Testis (tissue), 3 donors: ENCODE measurements around the gene NPPC. TPM values are rescaled to one million over a fixed set of nuclear protein-coding genes. Genes with fewer than 3 reads are reported as not detected.

Source experiments
- DNase-seq: peaks from one replicate; pipeline ENCODE4 v3.0.0-alpha.2; 2019
- H3K27ac ChIP-seq, 2 donors: fragments of 200-600 bp; sonication (generic); one replicate each; pipeline ENCODE4 v1.5.1; 2019
- H3K27me3 ChIP-seq: fragments of 200-600 bp; sonication (generic); one replicate; pipeline ENCODE4 v1.5.1; 2019
- H3K36me3 ChIP-seq: fragments of 200-600 bp; sonication (generic); one replicate; pipeline ENCODE4 v1.5.1; 2017; ENCODE audit warnings: low read depth; ENCODE audit errors: missing control alignments
- H3K4me1 ChIP-seq: fragments of 200-600 bp; sonication (generic); one replicate; pipeline ENCODE4 v1.5.1; 2019
- H3K4me3 ChIP-seq, 2 donors: fragments of 200-600 bp; sonication (generic); one replicate each; pipeline ENCODE4 v1.5.1; 2017 to 2019
- H3K9me3 ChIP-seq: fragments of 200-600 bp; sonication (generic); one replicate; pipeline ENCODE4 v1.5.1; 2017
- POLR2A ChIP-seq: fragments of 450-650 bp; IDR thresholded peaks from one replicate; pipeline ENCODE4 v1.6.1; 2017; ENCODE audit warnings: antibody characterized with exemption, mild to moderate bottlenecking, moderate library complexity
- WGBS, 2 donors: methylation state at CpG; one replicate each; pipeline ENCODE4 v1.1.5; 2018; 5-methylcytosine and 5-hydroxymethylcytosine counted together
- intact Hi-C: fragments of 100-400 bp; cut with DNase I; formaldehyde crosslinking; loops from one replicate; pipeline ENCODE4 v1.15.1; 2023; ENCODE audit warnings: low total_unique reads
- polyA plus RNA-seq: library from polyadenylated mRNA; stranded (reverse); fragments of 350-450 nt; fragmentation: Illumina TruSeq; extraction: RNeasy Lipid Tissue Mini Kit (QIAGEN cat#74804); gene quantifications from one replicate; pipeline ENCODE4 v1.2.3, GENCODE V29; 2014; ENCODE audit warnings: low read depth, low replicate concordance; ENCODE audit not compliant: insufficient read depth
- total RNA-seq, 2 donors: library from RNA; depleted of rRNA; stranded (reverse); fragments of >200 nt; gene quantifications; one replicate each; pipeline ENCODE4 v1.2.3, GENCODE V29; 2016
- TF ChIP-seq, protein P1 (sequence below), 3 experiments: fragments of 450-650 bp in 2 of 3; fragments of 200-600 bp in 1 of 3; sonication (generic) in 1 of 3; IDR thresholded peaks; one replicate each; pipeline ENCODE4 v1.5.1; 2016 to 2019; ENCODE audit warnings: antibody characterized with exemption in 3 of 3, mild to moderate bottlenecking in 2 of 3, moderate library complexity in 1 of 3

Gene NPPC
- total and polyA plus RNA-seq, 3 donors from 2014 or later: 0.78 TPM; not detected in 2

- no peak overlapping the region for H3K27ac ChIP-seq
- no peaks in the 10 kb centered on the region for H3K36me3 ChIP-seq
- WGBS, 2 donors: 85 to 95% methylated on average over 3 of the region's 3 CpGs
- H3K4me3 ChIP-seq: no peak overlapping the region
- no peak for DNase-seq
- H3K9me3 ChIP-seq: no peaks in the 10 kb centered on the region
- peaks cover 14% of the 10 kb centered on the region for H3K4me1 ChIP-seq
- H3K27me3 ChIP-seq: no peaks in the 10 kb centered on the region
- intact Hi-C loops: no loop called here
- TF ChIP-seq, protein P1, sequence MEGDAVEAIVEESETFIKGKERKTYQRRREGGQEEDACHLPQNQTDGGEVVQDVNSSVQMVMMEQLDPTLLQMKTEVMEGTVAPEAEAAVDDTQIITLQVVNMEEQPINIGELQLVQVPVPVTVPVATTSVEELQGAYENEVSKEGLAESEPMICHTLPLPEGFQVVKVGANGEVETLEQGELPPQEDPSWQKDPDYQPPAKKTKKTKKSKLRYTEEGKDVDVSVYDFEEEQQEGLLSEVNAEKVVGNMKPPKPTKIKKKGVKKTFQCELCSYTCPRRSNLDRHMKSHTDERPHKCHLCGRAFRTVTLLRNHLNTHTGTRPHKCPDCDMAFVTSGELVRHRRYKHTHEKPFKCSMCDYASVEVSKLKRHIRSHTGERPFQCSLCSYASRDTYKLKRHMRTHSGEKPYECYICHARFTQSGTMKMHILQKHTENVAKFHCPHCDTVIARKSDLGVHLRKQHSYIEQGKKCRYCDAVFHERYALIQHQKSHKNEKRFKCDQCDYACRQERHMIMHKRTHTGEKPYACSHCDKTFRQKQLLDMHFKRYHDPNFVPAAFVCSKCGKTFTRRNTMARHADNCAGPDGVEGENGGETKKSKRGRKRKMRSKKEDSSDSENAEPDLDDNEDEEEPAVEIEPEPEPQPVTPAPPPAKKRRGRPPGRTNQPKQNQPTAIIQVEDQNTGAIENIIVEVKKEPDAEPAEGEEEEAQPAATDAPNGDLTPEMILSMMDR (IDR thresholded peaks at IDR 0.05): no peak
- no peak for TF ChIP-seq POLR2A
Observed at GRCh38 chr2:231923010-231923344, 3.2 kb downstream of the NPPC start.

GRCh38 chr2:231922311-231923009 lies 3.7 kb downstream of the NPPC start:
- TF ChIP-seq, protein P1 (IDR thresholded peaks at IDR 0.05): no peak
- no peak for TF ChIP-seq POLR2A
- WGBS, 2 donors: 88 to 93% methylated on average over 11 to 15 of the region's 15 CpGs
- no peaks in the 10 kb centered on the region for H3K36me3 ChIP-seq
- no peak for DNase-seq
- H3K27me3 ChIP-seq: no peaks in the 10 kb centered on the region
- peaks cover 14% of the 10 kb centered on the region for H3K4me1 ChIP-seq
- no peaks in the 10 kb centered on the region for H3K9me3 ChIP-seq
- intact Hi-C loops: no loop called here
- H3K27ac ChIP-seq: no peak overlapping the region
- H3K4me3 ChIP-seq: no peak overlapping the region

- TF ChIP-seq POLR2A: no peak
- TF ChIP-seq, protein P1 (IDR thresholded peaks at IDR 0.05): no peak
- peaks cover under 1% of the 10 kb centered on the region for H3K4me1 ChIP-seq
- no peaks in the 10 kb centered on the region for H3K36me3 ChIP-seq
- no peaks in the 10 kb centered on the region for H3K9me3 ChIP-seq
- DNase-seq: no peak
- H3K4me3 ChIP-seq: no peak overlapping the region
- intact Hi-C loops: no loop called here
- WGBS, 2 donors: 77 to 79% methylated on average over 5 of the region's 5 CpGs
- H3K27me3 ChIP-seq: no peaks in the 10 kb centered on the region
- no peak overlapping the region for H3K27ac ChIP-seq
Observed at GRCh38 chr2:231920795-231921194, 5.4 kb downstream of the NPPC start.

DNA sequence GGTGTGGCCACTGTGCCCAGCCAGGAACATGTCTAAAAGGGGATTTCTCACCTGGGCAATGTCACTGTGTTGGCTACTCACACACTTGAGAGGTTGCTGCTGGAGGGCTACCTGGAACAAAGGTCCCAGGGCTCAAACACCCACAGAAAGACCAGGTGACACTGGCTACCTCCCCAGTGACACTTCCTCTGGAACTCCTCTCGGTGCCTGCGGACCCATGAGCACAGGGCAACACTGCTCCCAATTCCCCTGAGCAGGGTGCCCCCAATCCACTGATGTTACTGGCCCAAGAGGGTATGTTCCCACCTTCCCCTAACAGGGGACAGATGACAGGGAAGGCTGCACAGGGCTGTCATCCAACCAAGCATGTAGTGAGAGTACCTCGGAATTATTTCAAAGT lies 5.8 kb downstream of the NPPC start:
- TF ChIP-seq POLR2A: no peak
- TF ChIP-seq, protein P1 (IDR thresholded peaks at IDR 0.05): no peak
- no peak for DNase-seq
- no peaks in the 10 kb centered on the region for H3K36me3 ChIP-seq
- no peak overlapping the region for H3K4me3 ChIP-seq
- intact Hi-C loops: no loop called here
- 84 to 90% methylated on average over 3 of the region's 3 CpGs for whole genome bisulfite sequencing, 2 donors
- no peaks in the 10 kb centered on the region for H3K9me3 ChIP-seq
- H3K27ac ChIP-seq: no peak overlapping the region
- no peaks in the 10 kb centered on the region for H3K27me3 ChIP-seq
- no peaks in the 10 kb centered on the region for H3K4me1 ChIP-seq

GRCh38 chr2:231919341-231920035 lies 6.7 kb downstream of the NPPC start:
- TF ChIP-seq POLR2A: no peak
- TF ChIP-seq, protein P1 (IDR thresholded peaks at IDR 0.05): no peak
- no peaks in the 10 kb centered on the region for H3K9me3 ChIP-seq
- no peaks in the 10 kb centered on the region for H3K4me1 ChIP-seq
- no peaks in the 10 kb centered on the region for H3K27me3 ChIP-seq
- DNase-seq: no peak
- 93 to 95% methylated on average over 9 to 15 of the region's 15 CpGs for WGBS, 2 donors
- no peaks in the 10 kb centered on the region for H3K36me3 ChIP-seq
- intact Hi-C loops: no loop called here
- no peak overlapping the region for H3K27ac ChIP-seq
- no peak overlapping the region for H3K4me3 ChIP-seq
